ENCODE data around the gene PODN. TPM values are rescaled to one million over a fixed set of nuclear protein-coding genes. Genes with fewer than 3 reads are reported as not detected.

Gene PODN
- total RNA-seq, 3 donors from 2014 or later = 5.8 to 69.2 (median 18.1) TPM

DNA sequence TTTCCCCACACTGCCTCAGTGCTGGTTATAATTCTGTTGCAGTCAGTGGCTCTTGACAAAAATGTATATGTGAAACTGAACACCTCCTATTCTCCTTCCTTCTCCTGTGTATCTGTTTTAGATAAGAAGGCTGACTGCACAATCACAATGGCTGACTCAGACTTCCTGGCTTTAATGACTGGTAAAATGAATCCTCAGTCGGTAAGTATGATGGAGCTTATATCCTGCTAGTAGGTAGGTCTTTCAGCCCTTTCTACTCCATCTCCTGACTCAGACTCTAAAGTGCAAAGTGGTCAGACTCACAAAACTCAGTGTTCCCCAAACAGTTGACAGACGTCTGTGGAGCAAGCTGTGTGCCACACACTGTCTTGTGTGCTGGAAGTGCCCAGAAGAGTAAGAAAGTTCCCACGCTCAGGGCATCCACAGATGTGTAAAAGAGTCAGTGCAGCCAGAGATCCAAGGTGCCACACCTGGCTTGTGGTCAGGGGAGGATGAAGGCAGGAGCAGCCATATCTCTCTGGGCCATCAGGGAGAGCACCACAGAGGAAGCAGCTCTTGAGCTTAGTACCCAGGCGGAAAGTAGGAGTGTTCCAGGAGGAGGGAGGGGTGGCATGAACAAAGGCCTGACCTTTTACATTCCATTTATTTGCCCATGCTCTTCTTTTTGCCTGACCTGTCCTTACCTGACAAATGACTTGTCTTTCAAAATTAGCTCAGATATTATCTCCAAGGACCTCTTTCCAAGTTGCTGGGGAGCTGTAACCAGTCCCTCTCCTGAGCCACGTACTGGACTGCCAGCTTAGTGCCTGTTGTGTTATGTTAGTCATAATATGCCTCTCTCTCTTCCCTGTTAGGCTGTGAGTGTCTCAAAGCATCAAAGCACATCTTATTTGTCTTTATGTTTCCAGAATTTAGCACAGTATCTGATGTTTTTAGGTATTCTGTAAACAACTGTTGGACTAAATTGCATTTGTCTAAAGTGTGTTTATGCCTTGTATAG lies 14.0 kb upstream of the PODN start:
- intact Hi-C loops (cut with DNase I, micrococcal nuclease) = no loop called here
- TF ChIP-seq, protein P1, sequence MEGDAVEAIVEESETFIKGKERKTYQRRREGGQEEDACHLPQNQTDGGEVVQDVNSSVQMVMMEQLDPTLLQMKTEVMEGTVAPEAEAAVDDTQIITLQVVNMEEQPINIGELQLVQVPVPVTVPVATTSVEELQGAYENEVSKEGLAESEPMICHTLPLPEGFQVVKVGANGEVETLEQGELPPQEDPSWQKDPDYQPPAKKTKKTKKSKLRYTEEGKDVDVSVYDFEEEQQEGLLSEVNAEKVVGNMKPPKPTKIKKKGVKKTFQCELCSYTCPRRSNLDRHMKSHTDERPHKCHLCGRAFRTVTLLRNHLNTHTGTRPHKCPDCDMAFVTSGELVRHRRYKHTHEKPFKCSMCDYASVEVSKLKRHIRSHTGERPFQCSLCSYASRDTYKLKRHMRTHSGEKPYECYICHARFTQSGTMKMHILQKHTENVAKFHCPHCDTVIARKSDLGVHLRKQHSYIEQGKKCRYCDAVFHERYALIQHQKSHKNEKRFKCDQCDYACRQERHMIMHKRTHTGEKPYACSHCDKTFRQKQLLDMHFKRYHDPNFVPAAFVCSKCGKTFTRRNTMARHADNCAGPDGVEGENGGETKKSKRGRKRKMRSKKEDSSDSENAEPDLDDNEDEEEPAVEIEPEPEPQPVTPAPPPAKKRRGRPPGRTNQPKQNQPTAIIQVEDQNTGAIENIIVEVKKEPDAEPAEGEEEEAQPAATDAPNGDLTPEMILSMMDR (IDR thresholded peaks at IDR 0.05) = no peak
- no peaks in the 10 kb centered on the region for H3K4me1 ChIP-seq (ENCODE audit: low read depth)
- no peak overlapping the region for H3K4me3 ChIP-seq
- DNase-seq = no peak
- H3K36me3 ChIP-seq (ENCODE audit: low read depth) = no peaks in the 10 kb centered on the region
- no peaks in the 10 kb centered on the region for H3K9me3 ChIP-seq
- ATAC-seq = peak; percentile 25

DNA sequence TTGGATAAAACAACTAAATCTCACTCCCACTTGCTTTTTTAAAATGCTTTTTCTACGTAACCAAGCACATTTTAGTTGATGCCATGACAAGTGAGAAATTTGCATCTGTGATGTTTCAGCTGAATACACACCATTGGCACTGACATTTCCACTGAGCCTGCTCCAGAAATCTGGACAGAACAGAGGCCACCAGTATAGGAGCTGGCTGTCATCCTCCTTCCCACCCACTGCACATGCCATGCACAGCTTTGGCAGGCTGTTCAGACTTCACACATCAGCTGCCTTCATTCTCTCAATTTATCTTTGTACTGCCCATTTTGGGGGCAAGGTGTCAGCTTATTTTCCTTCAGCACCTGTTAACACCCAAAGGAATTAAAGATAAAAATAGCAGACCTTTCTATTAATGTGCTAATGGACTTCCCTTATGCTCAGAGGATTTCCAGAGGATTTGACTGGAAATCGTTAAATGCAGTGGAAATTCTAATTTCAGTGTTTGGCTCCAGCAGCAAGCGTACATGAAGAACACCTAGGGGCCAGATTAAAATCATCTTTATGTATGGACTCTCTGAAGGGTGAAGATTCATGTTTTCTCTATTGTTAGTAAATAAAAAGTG lies 12.9 kb upstream of the PODN start:
- DNase-seq (no peak), ATAC-seq (no peak)
- intact Hi-C loops (cut with DNase I, micrococcal nuclease) = no loop called here
- Histone ChIP-seq H3K9me3 (no peaks in the 10 kb centered on the region), H3K4me1 (ENCODE audit: low read depth) (no peaks in the 10 kb centered on the region), H3K4me3 (no peak overlapping the region), H3K36me3 (ENCODE audit: low read depth) (no peaks in the 10 kb centered on the region)
- TF ChIP-seq, protein P1 (IDR thresholded peaks at IDR 0.05) = no peak

DNA sequence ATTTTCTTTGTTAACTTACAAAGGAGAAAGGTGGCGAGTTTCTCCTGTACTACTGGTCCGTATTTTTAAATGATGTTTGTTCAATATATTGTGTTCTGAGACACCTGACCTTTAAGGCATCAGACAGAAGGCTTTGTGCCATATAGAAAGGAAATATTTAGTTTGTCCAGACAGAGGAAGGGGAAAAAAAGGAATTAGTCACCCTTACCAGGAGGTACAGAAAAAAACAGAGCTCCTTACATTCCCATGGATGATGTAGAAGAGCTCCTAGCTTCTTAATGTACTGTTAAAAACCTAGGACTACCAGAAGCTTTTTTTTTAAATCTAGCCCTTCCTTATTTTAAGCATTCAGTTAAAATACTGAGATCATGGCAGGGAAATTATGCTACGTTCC lies 12.4 kb upstream of the PODN start:
- Histone ChIP-seq H3K36me3 (ENCODE audit: low read depth) (no peaks in the 10 kb centered on the region), H3K4me3 (no peak overlapping the region), H3K9me3 (no peaks in the 10 kb centered on the region), H3K4me1 (ENCODE audit: low read depth) (no peaks in the 10 kb centered on the region)
- DNase-seq (no peak), ATAC-seq (no peak)
- TF ChIP-seq, protein P1 (IDR thresholded peaks at IDR 0.05) = no peak
- intact Hi-C loops (cut with DNase I, micrococcal nuclease) = no loop called here

DNA sequence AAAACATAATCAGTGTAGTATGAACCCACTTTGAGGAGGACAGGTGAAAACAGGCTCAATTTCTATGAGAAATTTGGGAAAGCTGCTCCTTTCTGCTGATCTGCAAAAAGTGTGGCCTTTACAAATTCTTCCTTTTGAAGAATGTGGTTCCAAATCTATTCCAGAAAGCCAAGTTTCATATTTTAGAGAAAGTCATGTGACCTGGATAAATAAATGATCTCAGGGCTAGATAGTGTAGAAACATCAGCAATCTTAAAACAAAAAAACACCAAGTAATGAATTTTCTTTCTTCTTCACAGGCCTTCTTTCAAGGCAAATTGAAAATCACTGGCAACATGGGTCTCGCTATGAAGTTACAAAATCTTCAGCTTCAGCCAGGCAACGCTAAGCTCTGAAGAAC lies 11.7 kb upstream of the PODN start:
- DNase-seq (no peak), ATAC-seq (no peak)
- Histone ChIP-seq H3K4me3 (no peak overlapping the region), H3K4me1 (ENCODE audit: low read depth) (no peaks in the 10 kb centered on the region), H3K9me3 (no peaks in the 10 kb centered on the region), H3K36me3 (ENCODE audit: low read depth) (no peaks in the 10 kb centered on the region)
- intact Hi-C loops (cut with DNase I, micrococcal nuclease) = no loop called here
- TF ChIP-seq, protein P1 (IDR thresholded peaks at IDR 0.05) = no peak

DNA sequence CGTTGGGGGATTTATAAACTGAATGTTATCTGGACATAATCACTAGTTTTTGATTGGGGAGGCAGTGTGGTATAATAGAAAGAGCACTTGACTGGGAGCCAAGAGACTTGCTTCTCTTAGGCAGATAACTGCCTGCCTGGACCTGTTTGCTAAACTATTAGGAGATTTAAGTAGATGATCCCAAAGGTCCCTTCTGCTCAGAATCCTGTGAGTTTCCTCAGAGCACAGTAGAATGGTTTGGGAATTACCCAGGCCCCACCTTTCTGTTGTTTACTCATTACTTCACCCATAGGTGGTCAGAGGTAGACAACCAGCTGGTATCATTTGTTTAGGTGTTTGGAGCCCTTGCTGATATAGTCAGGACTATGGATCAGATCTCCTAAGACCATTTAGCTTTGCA lies 10.3 kb upstream of the PODN start:
- intact Hi-C loops (cut with DNase I, micrococcal nuclease) = no loop called here
- Histone ChIP-seq H3K4me1 (ENCODE audit: low read depth) (no peaks in the 10 kb centered on the region), H3K9me3 (no peaks in the 10 kb centered on the region), H3K36me3 (ENCODE audit: low read depth) (no peaks in the 10 kb centered on the region), H3K4me3 (no peak overlapping the region)
- TF ChIP-seq, protein P1 (IDR thresholded peaks at IDR 0.05) = no peak
- no peak for ATAC-seq
- no peak for DNase-seq
